Neural crest cell (in vitro differentiated cells): ENCODE data around the gene PHF2. TPM values are rescaled to one million over a fixed set of nuclear protein-coding genes. Genes with fewer than 3 reads are reported as not detected.

ENCODE experiments used
- DNase-seq: peaks from one replicate; pipeline ENCODE4 v3.0.0; 2021; ENCODE audit warnings: low read depth, mixed read lengths, low spot score
- H3K27ac Mint-ChIP-seq: one replicate; pipeline ENCODE4 v1.8.0; 2021; ENCODE audit warnings: mild to moderate bottlenecking, mixed read lengths; ENCODE audit not compliant: unreplicated experiment
- H3K27me3 Mint-ChIP-seq: 2 replicates; pipeline ENCODE4 v1.8.0; 2021; ENCODE audit warnings: low read depth, mild to moderate bottlenecking, mixed read lengths
- H3K36me3 Mint-ChIP-seq: 2 replicates; pipeline ENCODE4 v1.8.0; 2021; ENCODE audit warnings: low read depth, mild to moderate bottlenecking, mixed read lengths
- H3K4me1 Mint-ChIP-seq: 2 replicates; pipeline ENCODE4 v1.8.0; 2021; ENCODE audit warnings: mixed read lengths
- H3K4me3 Mint-ChIP-seq: one replicate; pipeline ENCODE4 v1.8.0; 2021; ENCODE audit warnings: mild to moderate bottlenecking, mixed read lengths
- H3K9me3 Mint-ChIP-seq: 2 replicates; pipeline ENCODE4 v1.8.0; 2021; ENCODE audit warnings: mixed read lengths
- CTCF ChIP-seq: fragments of 200-600 bp; sonication (generic); conservative IDR thresholded peaks from 2 replicates; pipeline ENCODE4 v1.5.0; 2021; ENCODE audit warnings: antibody characterized with exemption, mild to moderate bottlenecking
- total RNA-seq: library from RNA; stranded (reverse); gene quantifications from 2 replicates; pipeline ENCODE4 v1.2.1, GENCODE V29; 2021

PHF2 gene
- total RNA-seq, 1 donor from 2014 or later: 34.4 TPM

- DNase-seq: no peak
- TF ChIP-seq CTCF: no peak
- H3K9me3 Mint-ChIP-seq: peaks cover 19% of the 10 kb centered on the region
- H3K27me3 Mint-ChIP-seq: no peaks in the 10 kb centered on the region
- no peak overlapping the region for H3K4me3 Mint-ChIP-seq
- H3K4me1 Mint-ChIP-seq: peaks cover 30% of the 10 kb centered on the region
- no peak overlapping the region for H3K27ac Mint-ChIP-seq
- H3K36me3 Mint-ChIP-seq: peaks cover 29% of the 10 kb centered on the region
Measured at GRCh38 chr9:93603011-93603410, 26.6 kb downstream of the PHF2 start.

- H3K27ac Mint-ChIP-seq: peak overlapping the region; percentile 71
- no peak for TF ChIP-seq CTCF
- H3K4me1 Mint-ChIP-seq: peaks cover 30% of the 10 kb centered on the region
- no peak overlapping the region for H3K4me3 Mint-ChIP-seq
- H3K27me3 Mint-ChIP-seq: no peaks in the 10 kb centered on the region
- peaks cover 30% of the 10 kb centered on the region for H3K36me3 Mint-ChIP-seq
- no peak for DNase-seq
- H3K9me3 Mint-ChIP-seq: peaks cover 19% of the 10 kb centered on the region
Measured at GRCh38 chr9:93603906-93604326, 27.5 kb downstream of the PHF2 start.

- Mint-ChIP-seq H3K27me3 (no peaks in the 10 kb centered on the region), H3K4me3 (no peak overlapping the region), H3K36me3 (peaks cover 41% of the 10 kb centered on the region), H3K27ac (no peak overlapping the region), H3K4me1 (peaks cover 15% of the 10 kb centered on the region), H3K9me3 (peaks cover 28% of the 10 kb centered on the region)
- no peak for DNase-seq
- no peak for TF ChIP-seq CTCF
Measured at GRCh38 chr9:93606187-93606586, 29.8 kb downstream of the PHF2 start.

- no peaks in the 10 kb centered on the region for H3K27me3 Mint-ChIP-seq
- no peaks in the 10 kb centered on the region for H3K4me1 Mint-ChIP-seq
- H3K4me3 Mint-ChIP-seq: no peak overlapping the region
- TF ChIP-seq CTCF: no peak
- DNase-seq: no peak
- no peak overlapping the region for H3K27ac Mint-ChIP-seq
- H3K36me3 Mint-ChIP-seq: peaks cover 36% of the 10 kb centered on the region
- H3K9me3 Mint-ChIP-seq: peaks cover 27% of the 10 kb centered on the region
Measured at GRCh38 chr9:93610206-93610605, 33.8 kb downstream of the PHF2 start.

- H3K27me3 Mint-ChIP-seq: no peaks in the 10 kb centered on the region
- peaks cover 2% of the 10 kb centered on the region for H3K4me1 Mint-ChIP-seq
- H3K27ac Mint-ChIP-seq: no peak overlapping the region
- no peak overlapping the region for H3K4me3 Mint-ChIP-seq
- peaks cover 22% of the 10 kb centered on the region for H3K36me3 Mint-ChIP-seq
- DNase-seq: no peak
- no peak for TF ChIP-seq CTCF
- peaks cover 13% of the 10 kb centered on the region for H3K9me3 Mint-ChIP-seq
Measured at GRCh38 chr9:93612052-93612795, 35.8 kb downstream of the PHF2 start.
